GM23338 (cell line): ENCODE measurements around the gene ZCCHC12.

Experiments used
- CREB1 ChIP-seq: fragments of 250-450 bp; sonication (Bioruptor Pico); IDR thresholded peaks from 2 replicates; pipeline ENCODE4 v1.5.0; 2020; ENCODE audit warnings: low read depth, mild to moderate bottlenecking, moderate library complexity
- CTCF ChIP-seq, 2 experiments: fragments of 200-600 bp in 1 of 2; sonication (generic) in 1 of 2; conservative IDR thresholded peaks; 2 replicates each; pipeline versions ENCODE4 v1.5.1 to v1.6.1; 2016 to 2017; ENCODE audit warnings: antibody characterized with exemption in 2 of 2, low read depth in 2 of 2, mild to moderate bottlenecking in 2 of 2, moderate library complexity in 1 of 2
- EZH2 ChIP-seq: fragments of 200-600 bp; sonication (generic); IDR thresholded peaks from one replicate; pipeline ENCODE4 v1.8.0; 2017; ENCODE audit warnings: antibody characterized with exemption, mild to moderate bottlenecking, low read depth; ENCODE audit not compliant: unreplicated experiment
- EZH2phosphoT487 ChIP-seq: fragments of 200-600 bp; sonication (generic); IDR thresholded peaks from one replicate; pipeline ENCODE4 v1.8.1; 2018; ENCODE audit warnings: antibody characterized with exemption; ENCODE audit not compliant: unreplicated experiment
- JUNB ChIP-seq: IDR thresholded peaks from one replicate; pipeline ENCODE4 v1.6.1; 2016; ENCODE audit warnings: antibody characterized with exemption; ENCODE audit not compliant: unreplicated experiment
- POLR2AphosphoS5 ChIP-seq: IDR thresholded peaks from 2 replicates; pipeline ENCODE4 v1.6.1; 2016; ENCODE audit warnings: antibody characterized with exemption, low read depth
- REST ChIP-seq: IDR thresholded peaks from one replicate; pipeline ENCODE4 v1.6.1; 2018; ENCODE audit warnings: antibody characterized with exemption; ENCODE audit not compliant: unreplicated experiment
- STAT1 ChIP-seq: IDR thresholded peaks from one replicate; pipeline ENCODE4 v1.6.1; 2016; ENCODE audit warnings: antibody characterized with exemption; ENCODE audit not compliant: unreplicated experiment
- ZNF114 ChIP-seq: fragments of 250-450 bp; sonication (Bioruptor Pico); IDR thresholded peaks from 2 replicates; pipeline ENCODE4 v1.5.0; 2020; ENCODE audit warnings: mild to moderate bottlenecking, moderate library complexity
- ZNF331 ChIP-seq: fragments of 250-450 bp; sonication (Bioruptor Pico); IDR thresholded peaks from 2 replicates; pipeline ENCODE4 v1.5.0; 2020; ENCODE audit warnings: low read depth, mild to moderate bottlenecking, moderate library complexity
- ZNF462 ChIP-seq: fragments of 250-450 bp; sonication (Bioruptor Pico); IDR thresholded peaks from 2 replicates; pipeline ENCODE4 v1.5.0; 2020; ENCODE audit warnings: mild to moderate bottlenecking, moderate library complexity

- TF ChIP-seq CTCF (conservative IDR thresholded peaks at IDR 0.05; ENCODE audit: low read depth in 2 of 2) (no peak), POLR2AphosphoS5 (no peak), REST (no peak), EZH2 (no peak), ZNF462 (no peak), EZH2phosphoT487 (no peak), JUNB (no peak), STAT1 (no peak), ZNF331 (CRISPR knock-in tag) (no peak), CREB1 (CRISPR knock-in tag) (no peak), ZNF114 (CRISPR knock-in tag) (no peak)
Measured at GRCh38 chrX:118795528-118796280, 27.9 kb upstream of the ZCCHC12 start.
